HG03521 (cell line): ENCODE data around the gene ANKRD6.
A peak's percentile ranks its signal among the peaks of the same experiment; 100 is the strongest.
"Not testable (repeated sequence)": the region's sequence is repeated elsewhere in the genome, so short reads cannot be mapped to it uniquely, and the experiment has no call there.

Experiments
- ATAC-seq: cut with Tn5 transposase; IDR thresholded peaks from one replicate; pipeline ENCODE4 v1.9.1; 2021; ENCODE audit warnings: mild to moderate bottlenecking, moderate library complexity; ENCODE audit not compliant: unreplicated experiment

The ANKRD6 gene

DNA sequence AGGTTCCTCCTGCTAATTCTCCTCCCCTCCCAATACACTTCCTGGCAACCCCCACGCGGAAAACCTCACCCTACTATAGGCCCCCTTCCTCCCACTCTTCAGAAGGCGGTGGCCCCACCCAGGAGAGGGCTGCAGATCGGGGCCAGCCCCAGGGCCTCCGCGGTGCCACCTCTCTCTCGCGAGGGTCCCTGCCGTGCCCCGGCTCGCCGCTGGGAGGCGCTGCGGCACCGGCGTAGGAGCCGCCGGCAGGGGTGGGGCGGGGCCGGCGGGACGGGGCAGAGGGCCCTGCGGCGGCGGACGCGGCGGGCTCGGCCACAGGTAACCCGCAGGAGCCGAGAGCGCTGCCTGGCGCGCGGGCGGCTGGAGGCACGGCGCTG lies at the start of gene ANKRD6:
TSS of gene ANKRD6 (plus strand) at position 278 of the 377 bp plus-strand sequence. CDS start 133,825 bp downstream, outside the sequence.
- peak; percentile 88 for ATAC-seq

DNA sequence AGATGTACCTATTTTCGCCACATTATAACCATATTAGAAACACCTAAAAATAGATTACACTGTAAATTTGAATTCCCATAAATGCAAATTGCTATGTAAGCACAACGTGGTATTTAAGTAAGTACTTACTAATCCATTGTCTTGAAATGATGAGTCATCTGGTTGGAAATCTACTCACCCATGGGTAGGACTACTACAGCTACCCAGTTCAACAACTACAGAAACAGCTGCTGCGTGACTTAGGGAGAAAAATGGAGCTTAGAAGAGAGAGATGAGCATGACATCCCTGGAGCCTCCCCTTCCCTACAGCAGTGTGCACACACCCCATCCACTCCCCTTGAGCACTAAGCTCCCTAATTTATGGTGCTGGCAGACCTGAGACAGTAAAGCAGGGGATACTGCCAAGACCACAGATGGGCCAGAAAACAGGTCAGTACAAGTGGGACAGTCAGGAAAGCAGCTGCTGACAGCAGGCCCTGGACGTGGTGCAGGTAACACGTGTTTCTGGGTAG lies 47.7 kb upstream of the ANKRD6 start:
- ATAC-seq: no peak

DNA sequence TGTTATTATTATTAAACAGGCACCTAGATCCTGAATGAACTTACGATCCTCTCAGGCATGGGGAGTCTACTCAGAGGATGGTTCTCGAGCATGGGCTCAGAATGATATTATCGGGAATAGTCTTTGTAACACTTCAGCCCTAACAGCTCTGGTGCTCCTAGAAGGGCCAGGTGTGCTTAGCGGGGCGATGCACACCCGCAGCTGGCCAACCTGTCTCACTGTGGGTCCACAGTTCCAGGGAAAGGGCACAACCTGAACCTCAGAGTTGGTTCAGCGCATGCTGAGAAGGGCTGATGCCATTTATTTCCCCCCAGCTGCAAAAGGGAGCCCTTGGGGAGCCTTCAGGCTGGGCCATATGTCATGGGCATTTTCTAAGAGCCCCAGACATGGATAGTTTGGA lies 47.1 kb upstream of the ANKRD6 start:
- no peak for ATAC-seq

DNA sequence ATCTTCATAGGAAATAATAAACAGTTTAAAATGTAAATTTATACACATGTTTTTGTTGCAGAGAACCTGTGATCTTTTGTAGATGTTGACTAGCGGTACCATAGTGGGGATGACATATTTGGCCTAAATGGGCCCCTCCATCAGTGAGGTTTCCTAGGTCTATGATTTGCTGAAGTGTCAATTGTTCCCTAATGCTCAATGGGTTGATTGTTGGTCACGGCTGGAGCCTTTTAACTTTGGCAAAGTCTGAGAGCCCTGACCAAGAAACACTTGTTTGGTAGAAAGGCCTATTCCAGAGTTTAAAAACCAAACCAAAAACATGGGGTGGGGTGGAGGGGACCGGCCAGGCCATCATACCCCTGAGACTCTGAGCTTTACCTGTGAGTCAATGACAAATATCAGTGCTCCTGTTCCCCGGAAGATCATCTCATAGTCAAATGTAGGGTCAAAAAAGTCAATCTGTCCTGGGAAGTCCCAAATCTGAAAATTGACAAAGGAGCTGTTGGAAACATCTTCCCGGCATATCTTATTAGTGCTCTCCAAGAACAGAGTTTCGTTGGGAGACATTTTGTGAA lies 45.9 kb upstream of the ANKRD6 start:
- ATAC-seq: no peak

DNA sequence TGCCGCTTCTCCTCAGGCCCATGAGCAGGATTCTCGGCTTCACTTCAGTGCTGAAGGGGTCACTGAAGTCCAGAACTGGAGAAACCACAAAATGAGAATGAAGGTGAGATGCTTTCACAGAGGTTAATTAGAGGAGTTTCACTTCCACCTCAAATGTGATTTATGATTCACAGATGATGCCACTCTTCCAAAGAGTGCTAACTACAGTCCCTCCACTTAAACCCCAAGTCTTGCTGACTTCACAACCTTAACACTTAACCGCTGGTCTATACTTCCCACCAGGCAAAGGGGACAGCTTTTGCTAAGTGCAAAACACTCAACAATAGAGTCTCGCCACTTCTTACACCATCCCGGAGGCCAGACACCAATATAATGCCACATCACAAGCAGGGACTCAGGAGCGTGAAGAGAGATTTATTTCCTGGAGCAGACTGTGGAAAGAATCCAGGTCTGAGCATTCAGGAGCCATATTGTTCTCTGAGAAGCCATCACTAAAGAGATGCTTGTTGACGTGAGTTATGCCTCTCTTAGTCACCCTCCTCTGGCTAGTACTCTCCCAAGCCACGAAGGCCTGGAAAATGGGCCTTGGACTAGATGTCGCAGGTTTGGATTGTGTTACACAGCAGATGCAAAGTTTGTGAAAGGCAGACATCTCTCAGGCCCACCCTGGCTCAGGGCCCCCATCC lies 45.3 kb upstream of the ANKRD6 start:
- peak; percentile 95 for ATAC-seq

DNA sequence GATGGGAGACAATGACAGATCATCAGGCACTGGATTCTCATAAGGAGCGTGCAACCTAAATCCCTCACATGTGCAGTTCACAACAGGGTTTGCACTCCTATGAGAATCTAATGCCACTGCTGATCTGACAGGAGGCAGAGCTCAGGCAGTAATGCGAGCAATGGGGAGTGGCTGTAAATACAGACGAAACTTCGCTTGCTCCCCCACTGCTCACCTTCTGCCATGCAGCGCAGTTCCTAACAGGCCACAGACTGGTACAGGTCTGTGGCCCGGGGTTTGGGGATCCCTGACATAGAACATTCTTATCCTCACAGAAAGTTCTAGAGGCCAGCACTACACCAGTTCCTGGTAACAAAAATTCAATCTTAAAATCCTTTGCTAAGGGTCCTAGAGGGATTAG lies 44.1 kb upstream of the ANKRD6 start:
- ATAC-seq: no peak

DNA sequence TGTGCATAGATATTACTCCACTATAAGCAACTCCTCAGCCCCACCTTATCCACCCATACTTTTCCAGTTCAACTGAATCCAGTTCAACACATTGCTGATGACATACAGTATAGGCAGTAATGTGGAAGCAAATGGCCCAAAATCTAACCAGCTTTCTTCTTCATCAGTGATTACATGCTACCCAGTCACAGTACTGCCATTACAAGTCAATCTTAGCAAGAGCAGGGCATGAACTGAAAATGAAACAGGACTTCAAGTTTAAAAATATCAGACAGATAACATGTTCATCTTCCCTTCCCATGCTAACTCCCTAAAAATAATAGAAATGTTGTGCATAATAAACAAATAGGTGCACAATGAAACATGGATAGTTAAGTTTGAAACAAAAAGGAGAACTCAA lies 40.1 kb upstream of the ANKRD6 start:
- no peak for ATAC-seq

DNA sequence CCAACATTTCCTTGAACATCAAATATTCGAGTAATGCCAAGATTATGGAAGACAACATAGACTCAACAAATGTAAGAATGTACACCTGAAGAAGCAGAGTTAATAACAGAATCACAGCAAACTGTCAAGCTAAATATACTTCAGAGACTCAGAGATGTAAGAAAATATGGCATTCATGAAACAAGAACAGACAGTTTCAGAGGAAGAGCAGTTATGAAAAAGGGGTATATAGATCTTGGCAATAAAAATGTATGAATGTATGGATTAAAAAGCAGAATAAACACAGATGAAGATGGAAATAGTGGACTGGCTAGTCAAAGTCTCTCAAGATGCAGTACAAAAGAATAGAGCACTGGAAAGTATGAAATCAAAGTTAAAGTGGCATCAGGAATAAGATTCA lies 39.3 kb upstream of the ANKRD6 start:
- no peak for ATAC-seq

DNA sequence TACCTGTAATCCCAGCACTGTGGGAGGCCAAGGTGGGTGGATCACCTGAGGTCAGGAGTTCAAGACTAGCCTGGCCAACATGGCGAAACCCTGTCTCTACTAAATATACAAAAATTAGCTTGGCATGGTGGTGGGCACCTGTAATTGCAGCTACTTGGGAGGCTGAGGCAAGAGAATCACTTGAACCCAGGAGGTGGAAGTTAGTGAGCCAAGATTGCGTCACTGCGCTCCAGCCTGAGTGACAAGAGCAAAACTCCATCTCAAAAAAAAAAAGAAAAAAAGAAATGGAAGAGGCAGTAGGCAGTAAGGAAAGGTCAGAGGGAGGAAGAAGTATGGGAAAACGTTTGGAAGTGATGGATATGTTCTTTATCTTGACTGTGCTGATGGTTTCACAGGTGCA lies 35.1 kb upstream of the ANKRD6 start:
- not testable (repeated sequence) for ATAC-seq

DNA sequence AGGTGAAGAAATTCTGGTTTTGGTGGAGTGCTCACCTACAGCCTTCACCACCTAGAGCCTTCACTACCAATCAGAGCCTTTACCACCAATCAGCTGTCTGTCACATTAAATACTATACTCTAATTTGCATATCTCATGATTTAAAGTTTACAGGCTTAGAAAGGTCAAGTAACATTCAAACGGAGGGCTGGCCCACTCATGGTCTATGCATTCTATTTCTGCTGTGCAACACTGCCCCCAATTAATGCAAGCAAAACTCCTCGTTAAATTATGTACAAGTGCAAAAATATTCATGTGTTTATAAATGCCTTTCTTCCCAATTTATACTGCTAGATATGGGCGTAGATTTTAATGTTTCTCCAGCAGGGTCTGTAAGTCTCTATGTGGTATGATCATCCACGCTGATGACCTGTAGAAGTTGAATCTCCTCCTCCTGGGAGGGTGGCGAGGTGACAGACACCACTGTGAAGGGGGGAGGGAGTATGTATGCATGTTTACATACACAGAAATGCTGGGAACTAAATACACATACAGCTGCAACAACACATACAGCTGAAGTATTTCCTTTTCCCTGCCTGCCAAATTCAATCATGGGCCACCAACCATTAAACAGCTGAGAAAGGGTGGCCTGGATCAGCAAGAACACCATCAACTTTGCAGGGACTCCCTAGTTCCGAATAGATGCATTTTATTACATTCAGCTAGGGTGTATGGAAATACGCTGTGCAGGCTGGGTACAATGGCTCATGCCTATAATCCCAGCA lies 34.0 kb upstream of the ANKRD6 start:
- no peak for ATAC-seq

DNA sequence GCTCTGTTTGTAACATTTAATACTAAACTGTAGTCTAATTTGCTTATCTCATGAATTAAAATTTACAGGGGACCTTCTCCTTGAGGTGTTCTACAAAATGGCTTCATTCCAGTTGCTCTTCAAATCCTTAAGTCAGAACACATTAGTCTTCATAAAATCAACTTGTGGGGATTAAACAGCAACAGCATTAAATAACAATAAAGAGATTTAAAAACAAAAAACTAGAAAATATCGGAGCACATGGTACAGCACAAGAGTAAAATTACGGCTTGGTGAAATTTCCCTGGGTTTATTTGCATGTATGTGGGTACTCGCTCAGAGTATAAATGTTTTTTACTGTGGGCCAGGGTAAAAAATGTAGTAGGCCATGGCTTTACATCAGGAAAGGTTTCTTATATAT lies 32.9 kb upstream of the ANKRD6 start:
- no peak for ATAC-seq

DNA sequence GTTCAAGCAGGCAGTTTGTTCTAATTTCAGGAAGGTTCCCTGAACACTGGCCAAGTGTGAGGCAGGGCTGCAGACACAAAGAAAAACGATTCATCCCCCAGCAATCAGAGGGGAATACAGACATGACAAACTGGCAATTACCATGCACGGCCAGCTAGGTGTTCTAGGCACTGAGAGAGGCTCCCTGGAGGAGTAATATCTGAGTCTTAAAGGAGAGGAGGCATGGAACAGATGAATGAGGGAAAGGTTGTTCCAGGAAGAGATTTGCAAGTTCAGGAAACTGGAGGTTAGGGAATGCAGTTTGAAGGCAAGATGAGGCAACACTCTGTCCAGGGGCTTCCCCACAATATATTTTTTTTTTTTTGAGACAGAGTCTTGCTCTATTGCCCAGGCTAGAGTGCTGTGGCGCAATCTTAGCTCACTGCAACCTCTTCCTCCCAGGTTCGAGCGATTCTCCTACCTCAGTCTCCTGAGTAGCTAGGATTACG lies 32.0 kb upstream of the ANKRD6 start:
- ATAC-seq: no peak

DNA sequence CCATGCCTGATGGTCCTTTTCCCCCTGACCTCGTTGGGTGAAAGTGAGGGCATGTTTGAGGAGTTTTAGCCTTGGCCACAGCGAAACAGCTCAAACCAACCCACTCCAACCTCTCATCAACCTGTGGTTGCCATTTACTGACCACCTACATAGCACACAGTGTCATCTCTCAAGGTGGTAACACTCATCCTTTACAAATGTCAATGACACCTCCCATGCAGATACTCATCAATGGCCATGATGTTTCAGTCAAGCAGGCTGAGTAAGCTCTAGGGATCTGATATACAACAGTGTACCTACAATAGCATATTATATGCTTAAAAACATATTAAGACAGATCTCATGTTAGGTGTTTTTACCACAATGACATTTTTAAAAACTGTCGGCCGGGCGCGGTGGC lies 30.2 kb upstream of the ANKRD6 start:
- ATAC-seq: no peak

DNA sequence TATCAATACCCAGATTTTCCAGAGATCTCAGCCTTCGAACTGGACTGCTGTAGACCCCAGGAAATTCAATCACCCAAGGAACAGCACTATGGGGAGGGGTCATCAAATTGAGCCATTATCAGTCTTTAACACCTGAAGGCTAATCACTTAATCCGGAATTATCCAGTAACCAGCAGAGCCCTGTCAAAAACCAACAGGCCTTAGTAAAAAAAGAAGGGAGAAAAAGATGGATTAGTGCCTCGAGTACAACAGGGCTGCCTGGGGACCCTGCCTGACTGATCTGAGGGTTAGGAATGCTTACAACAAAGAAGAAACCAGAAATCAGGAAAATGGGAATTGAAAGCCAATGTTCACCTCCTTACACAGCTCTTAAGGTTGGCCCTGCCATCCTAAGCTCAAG lies 28.4 kb upstream of the ANKRD6 start:
- ATAC-seq: no peak

DNA sequence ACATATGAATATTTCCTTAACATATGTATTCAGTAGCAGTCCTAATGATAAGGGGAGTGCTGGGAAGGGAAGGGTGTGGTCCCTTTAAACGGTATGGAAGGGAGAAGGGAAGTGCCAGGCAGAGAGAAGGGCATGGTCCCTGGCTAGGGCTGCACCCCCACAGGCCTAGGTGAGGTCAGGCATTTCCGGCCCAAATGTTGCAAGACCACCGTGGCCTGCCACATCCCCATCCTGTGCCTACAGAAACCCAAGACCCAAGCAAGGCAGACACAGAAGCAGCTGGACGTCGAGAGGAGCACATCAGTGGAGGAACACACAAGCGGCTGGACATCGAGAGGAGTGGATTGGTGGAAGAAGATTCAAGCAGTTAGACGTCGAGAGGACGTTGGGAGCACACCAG lies 26.8 kb upstream of the ANKRD6 start:
- ATAC-seq: no peak

DNA sequence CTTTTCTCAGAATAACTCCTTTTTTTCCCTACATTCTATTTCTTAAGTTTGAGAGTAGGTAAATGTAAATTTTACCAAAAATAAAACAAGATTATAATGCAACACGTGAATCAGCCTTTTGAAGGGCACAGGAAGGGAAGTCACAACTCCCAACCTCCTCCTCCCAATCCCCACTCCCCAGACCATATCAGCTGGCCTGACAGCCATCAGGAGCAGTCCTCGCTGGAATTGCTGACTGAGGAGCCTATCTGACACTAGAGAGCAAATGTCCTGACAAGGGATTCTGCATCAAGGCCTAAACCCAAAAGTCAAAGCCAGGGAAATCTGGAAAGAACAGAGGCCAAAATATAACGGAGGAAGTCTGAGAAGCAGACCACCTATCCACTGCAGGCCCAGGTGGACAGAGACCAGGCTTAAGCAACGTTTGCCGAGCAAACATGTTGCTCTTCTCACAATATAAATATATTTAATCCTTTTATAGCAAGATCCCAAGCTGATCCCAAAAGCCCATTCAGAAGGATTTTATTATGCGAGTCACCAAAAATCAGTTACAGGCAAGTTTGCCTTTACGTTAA lies 23.4 kb upstream of the ANKRD6 start:
- no peak for ATAC-seq

DNA sequence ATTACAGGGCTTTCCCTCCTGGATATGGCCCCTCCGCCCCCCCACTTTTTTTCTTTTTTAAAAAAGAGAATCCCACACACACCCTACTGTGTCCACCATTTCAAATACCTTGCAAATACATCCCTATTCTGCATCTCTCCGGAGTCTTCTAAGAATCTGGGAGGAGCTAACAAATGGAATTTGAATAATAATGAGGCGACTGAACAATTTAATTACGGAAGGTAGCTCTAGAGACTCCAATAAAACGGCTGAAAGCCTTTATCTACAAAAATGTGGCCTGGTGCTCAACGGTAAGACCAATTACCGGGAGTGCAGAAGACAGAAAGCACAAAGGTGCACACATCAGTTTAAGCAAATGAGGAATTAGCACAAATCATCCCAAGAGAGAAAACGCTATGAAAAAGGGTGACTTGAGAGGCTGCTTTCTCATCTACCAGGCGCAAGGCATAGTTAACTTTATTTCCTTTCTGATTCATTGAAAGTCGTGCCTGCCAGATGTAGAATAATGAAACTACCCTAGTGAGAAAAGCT lies 22.7 kb upstream of the ANKRD6 start:
- no peak for ATAC-seq

DNA sequence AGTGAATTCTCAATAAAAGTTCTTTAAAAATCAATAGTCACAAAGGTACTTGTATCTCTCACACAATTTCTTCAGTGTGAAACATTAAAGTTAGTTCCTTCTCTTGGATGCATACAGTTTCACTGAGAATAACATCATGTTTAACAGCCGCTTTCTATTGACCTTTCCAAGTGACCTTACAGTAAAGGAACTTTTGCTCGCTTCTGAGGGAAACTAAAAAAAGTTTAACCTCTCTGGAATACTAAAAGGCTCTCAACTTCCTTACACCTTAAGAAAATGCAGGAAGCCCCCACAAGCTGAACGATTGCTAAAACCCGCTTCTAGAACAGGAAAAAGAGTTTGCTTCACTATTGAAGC lies 22.2 kb upstream of the ANKRD6 start:
- no peak for ATAC-seq

DNA sequence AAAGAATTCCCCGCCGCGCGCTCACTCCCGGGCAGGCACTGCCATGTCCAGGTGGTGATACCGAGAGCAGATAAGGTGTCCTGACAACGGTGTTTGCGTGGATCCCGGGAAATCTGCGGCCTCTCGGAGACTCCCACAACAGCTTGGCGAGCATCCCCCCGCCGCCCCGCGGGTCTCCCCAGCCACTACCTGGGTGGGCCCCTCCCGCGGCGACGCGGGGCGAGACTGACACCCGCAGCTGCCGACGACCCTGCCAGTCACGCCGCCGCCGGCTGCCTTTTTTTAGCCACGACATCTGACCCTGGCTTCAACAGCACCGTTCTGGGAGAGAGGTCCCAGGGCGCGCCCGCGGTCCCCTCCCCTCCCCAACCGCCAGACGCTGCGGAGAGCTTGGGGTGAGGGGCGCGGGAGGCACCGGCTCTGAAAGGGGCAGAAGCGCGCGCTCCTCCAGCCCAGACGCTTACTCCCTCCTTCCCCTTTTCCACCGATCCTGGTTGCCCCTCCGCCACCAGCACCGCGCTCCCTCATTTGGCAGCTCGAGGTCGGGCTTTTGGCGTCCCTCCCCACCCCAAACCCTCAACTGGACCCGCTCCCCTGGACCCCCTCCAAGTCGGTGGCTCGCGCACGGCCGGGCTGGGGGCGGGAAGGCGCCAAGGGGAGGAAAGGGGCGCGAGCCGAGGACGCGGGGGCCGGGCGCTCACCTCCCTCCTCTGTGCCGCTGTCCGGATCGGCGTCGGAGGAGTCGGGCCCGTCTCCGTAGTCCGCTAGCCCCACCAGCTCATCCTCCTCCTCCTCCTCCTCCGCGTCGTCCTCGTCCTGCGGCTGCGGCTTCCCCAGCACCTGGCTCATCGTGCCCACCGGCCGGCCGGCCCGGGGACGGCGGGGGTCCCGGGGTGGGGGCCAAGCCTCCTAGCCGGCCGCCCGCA lies 21.5 kb upstream of the ANKRD6 start:
- ATAC-seq: peak; percentile 38
